HL-60 (cell line): Measurements from ENCODE around the gene SH3RF3.

ENCODE experiments used
- GABPA ChIP-seq: IDR thresholded peaks from 2 replicates; pipeline ENCODE4 v1.6.1; 2012; ENCODE audit warnings: low read depth
- POLR2AphosphoS5 ChIP-seq: IDR thresholded peaks from 2 replicates; pipeline ENCODE4 v1.6.1; 2012; ENCODE audit warnings: low read depth
- TF ChIP-seq, protein P1 (sequence below): IDR thresholded peaks from one replicate; pipeline ENCODE4 v1.5.1; 2011; ENCODE audit warnings: low read length, control low read depth, inconsistent platforms; ENCODE audit not compliant: insufficient read depth

DNA sequence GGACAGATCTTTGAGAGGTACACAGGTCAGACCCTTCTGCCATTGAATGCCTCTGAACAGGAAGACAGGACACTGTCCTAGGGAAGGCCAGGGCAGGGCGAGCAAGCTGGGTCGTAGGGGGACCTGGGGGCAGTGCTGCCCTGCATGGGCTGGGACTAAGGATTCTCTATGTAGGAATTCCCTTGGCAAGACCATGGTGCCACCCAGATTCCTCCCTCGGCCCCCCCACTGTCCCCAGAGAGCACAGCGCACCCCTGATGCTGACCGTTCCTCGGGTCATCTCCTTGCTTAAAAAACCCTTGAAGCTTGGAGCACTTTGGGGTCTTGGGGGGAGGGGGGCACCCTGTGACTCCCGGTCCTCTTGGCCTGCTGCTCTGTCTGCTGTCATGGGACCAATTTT is 289.7 kb downstream of the SH3RF3 start:
- TF ChIP-seq, protein P1, sequence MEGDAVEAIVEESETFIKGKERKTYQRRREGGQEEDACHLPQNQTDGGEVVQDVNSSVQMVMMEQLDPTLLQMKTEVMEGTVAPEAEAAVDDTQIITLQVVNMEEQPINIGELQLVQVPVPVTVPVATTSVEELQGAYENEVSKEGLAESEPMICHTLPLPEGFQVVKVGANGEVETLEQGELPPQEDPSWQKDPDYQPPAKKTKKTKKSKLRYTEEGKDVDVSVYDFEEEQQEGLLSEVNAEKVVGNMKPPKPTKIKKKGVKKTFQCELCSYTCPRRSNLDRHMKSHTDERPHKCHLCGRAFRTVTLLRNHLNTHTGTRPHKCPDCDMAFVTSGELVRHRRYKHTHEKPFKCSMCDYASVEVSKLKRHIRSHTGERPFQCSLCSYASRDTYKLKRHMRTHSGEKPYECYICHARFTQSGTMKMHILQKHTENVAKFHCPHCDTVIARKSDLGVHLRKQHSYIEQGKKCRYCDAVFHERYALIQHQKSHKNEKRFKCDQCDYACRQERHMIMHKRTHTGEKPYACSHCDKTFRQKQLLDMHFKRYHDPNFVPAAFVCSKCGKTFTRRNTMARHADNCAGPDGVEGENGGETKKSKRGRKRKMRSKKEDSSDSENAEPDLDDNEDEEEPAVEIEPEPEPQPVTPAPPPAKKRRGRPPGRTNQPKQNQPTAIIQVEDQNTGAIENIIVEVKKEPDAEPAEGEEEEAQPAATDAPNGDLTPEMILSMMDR, result no peak
- TF ChIP-seq POLR2AphosphoS5 (no peak), GABPA (no peak)
